Measurements from ENCODE around the gene TMEM129.
A peak's percentile ranks its signal among the peaks of the same experiment; 100 is the strongest.
"Not testable (repeated sequence)": the region's sequence is repeated elsewhere in the genome, so short reads cannot be mapped to it uniquely, and the experiment has no call there.

Gene TMEM129

GRCh38 chr4:1691737-1692373 lies 29.3 kb downstream of the TMEM129 start:
- DNase-seq: no peak

GRCh38 chr4:1690698-1691097 lies 30.4 kb downstream of the TMEM129 start:
- no peak for DNase-seq

- no peak for DNase-seq
Measured at GRCh38 chr4:1686440-1687036, 34.6 kb downstream of the TMEM129 start.

GRCh38 chr4:1685235-1686150 lies 35.6 kb downstream of the TMEM129 start:
- DNase-seq: no peak

GRCh38 chr4:1684506-1685234 lies 36.5 kb downstream of the TMEM129 start:
- DNase-seq: no peak

GRCh38 chr4:1683736-1684505 lies 37.2 kb downstream of the TMEM129 start, which contains the start of gene FAM53A:
Gene FAM53A, minus strand, starts transcription at chr4:1684313. Its CDS starts 15,572 bp downstream, at chr4:1668741.
- peak; percentile 93 for DNase-seq

- peak; percentile 55 for DNase-seq
Measured at GRCh38 chr4:1683261-1683735, 37.8 kb downstream of the TMEM129 start.

- no peak for DNase-seq
Measured at GRCh38 chr4:1682860-1683259, 38.3 kb downstream of the TMEM129 start.

- no peak for DNase-seq
Measured at GRCh38 chr4:1678244-1678643, 42.9 kb downstream of the TMEM129 start.

- no peak for DNase-seq
Measured at GRCh38 chr4:1676605-1677525, 44.3 kb downstream of the TMEM129 start.

- no peak for DNase-seq
Measured at GRCh38 chr4:1675802-1676137, 45.4 kb downstream of the TMEM129 start.

GRCh38 chr4:1675136-1675801 lies 45.9 kb downstream of the TMEM129 start:
- no peak for DNase-seq

GRCh38 chr4:1674682-1675081 lies 46.4 kb downstream of the TMEM129 start:
- no peak for DNase-seq

- no peak for DNase-seq
Measured at GRCh38 chr4:1673671-1674070, 47.5 kb downstream of the TMEM129 start.

- DNase-seq: not testable (repeated sequence)
Measured at GRCh38 chr4:1671011-1671410, 50.1 kb downstream of the TMEM129 start.

- DNase-seq: no peak
Measured at GRCh38 chr4:1670279-1670678, 50.8 kb downstream of the TMEM129 start.

- no peak for DNase-seq
Measured at GRCh38 chr4:1669850-1670249, 51.3 kb downstream of the TMEM129 start.

- DNase-seq: no peak
Measured at GRCh38 chr4:1669270-1669669, 51.9 kb downstream of the TMEM129 start.

- DNase-seq: no peak
Measured at GRCh38 chr4:1668488-1668840, 52.7 kb downstream of the TMEM129 start.

- DNase-seq: no peak
Measured at GRCh38 chr4:1667273-1667672, 53.9 kb downstream of the TMEM129 start.

GRCh38 chr4:1666391-1666790 lies 54.7 kb downstream of the TMEM129 start:
- DNase-seq: peak; percentile 41

All from islet precursor cell (in vitro differentiated cells).